ENCODE data around the gene STK32B.
A peak's percentile ranks its signal among the peaks of the same experiment; 100 is the strongest.

Gene STK32B

DNA sequence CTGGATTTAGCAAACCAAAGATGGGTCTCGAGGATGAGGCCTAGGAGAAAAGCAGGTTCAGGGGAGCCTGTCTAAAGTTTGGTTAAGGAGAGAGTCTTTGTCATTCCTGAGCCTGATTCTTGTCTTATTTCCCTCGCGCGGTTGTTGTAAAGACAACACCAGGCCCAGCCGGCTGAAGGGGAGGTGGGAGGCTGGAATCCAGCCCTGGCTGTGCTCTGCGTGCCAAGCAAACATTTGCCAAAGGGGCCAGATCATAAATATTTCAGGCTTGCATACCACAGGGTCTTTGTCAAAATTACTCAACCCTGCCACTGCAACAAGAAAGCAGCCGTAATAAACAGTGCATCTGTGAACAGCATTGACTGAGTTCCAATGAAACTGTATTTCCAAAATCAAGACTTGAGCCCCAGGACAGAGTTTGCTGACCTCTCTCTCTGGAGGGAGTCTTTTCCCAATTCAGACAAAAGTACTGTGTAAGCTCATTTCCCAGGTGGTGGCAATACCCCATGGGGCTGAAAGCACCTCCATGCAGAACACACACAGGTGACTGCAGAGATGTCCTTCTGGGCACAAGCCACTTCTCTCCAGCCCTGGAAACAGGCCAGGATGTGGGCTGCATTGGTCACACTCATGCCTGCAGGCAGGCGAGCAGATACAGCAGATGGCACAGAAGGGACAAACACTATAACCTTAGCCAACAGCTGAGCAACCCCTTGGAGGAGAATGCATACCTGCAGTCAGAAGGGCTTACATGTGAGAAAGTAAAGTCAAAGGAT lies 320.3 kb downstream of the STK32B start:
- DNase-seq, result no peak

GRCh38 chr4:5372198-5372597 lies 320.9 kb downstream of the STK32B start:
- DNase-seq, result no peak

DNA sequence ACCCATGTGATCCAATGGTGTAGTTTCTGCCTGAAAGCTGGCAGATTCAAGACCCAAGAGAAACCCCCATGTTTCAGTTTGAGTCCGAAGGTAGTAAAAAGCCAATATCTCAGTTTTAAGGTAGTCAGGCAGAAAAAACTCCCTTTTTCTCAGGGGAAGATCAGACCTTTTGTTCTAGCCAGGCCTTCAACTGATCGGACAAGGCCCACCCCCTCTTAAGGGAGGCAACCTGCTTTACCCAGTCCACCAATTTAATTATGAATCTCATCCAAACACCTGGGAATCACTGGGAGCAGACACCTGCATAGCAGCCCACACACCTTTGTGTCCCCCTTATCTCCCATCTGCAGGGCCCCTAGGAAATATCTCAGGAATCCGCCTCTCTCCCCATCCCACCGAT lies 322.0 kb downstream of the STK32B start:
- no peak for DNase-seq

- no peak for DNase-seq
Measured at GRCh38 chr4:5374592-5374991, 323.3 kb downstream of the STK32B start.

- DNase-seq, result no peak
Measured at GRCh38 chr4:5374994-5375393, 323.7 kb downstream of the STK32B start.

DNA sequence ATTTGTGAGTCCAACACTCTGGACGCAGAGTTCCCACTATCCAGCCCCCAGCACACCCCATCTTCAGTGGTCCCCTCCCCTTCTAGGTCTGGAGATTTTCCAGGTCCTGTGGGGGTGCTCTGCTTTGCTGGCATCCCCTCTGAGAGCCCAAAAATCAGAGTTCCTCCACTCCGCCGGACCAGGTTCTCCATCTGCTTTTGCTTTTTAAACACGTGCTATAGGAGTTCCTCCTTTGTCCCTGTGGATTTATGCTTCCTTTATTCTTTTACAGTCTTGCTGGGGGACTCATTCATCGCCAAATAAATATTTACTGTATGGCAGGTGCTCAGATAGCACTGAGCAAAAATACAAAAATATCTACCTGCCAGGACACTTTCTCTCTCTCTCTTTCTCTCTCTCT lies 324.7 kb downstream of the STK32B start:
- no peak for DNase-seq

GRCh38 chr4:5378002-5378401 lies 326.7 kb downstream of the STK32B start:
- no peak for DNase-seq

DNA sequence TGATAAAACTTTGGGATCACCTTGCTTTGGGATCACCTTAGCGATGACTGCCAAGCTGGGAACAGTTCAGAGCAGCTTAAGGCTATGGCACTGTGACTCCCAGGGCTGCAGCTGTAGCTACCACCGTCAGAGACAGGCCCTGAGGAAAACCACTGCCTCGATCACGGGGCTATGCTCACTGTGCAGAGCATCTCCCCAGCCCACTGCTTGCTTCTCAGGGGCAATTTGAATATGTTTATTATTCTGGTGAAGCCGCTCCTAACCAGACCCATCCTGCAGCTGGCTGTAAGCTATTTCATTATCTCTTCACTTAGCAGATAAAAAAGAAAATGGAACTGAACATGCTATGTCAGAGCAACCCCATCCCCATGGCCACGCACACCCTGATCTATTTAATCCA lies 328.6 kb downstream of the STK32B start:
- no peak for DNase-seq

GRCh38 chr4:5381961-5382441 lies 330.7 kb downstream of the STK32B start:
- no peak for DNase-seq

GRCh38 chr4:5383191-5383980 lies 332.1 kb downstream of the STK32B start:
- no peak for DNase-seq

GRCh38 chr4:5385741-5386311 lies 334.5 kb downstream of the STK32B start:
- no peak for DNase-seq

DNA sequence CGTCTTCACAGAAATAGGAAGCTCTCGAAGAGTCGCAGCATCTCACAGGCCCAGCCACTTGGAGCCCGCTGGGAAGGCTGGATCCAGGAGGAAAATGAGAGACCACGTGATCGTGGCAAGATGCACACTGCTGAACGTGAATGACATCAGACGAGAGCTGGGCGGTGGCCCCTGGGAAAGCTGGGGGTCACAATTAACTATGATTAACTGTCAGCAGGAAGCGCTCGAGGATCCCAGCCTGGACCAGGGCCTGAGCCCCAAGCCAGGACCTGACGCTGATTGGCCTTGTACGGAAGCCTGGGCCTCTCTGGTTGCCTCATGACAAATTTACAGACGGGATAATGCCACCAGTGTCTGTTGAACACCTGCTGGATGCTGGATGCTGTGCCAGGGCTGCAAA lies 335.6 kb downstream of the STK32B start:
- DNase-seq, result no peak

GRCh38 chr4:5387457-5387856 lies 336.2 kb downstream of the STK32B start:
- no peak for DNase-seq

DNA sequence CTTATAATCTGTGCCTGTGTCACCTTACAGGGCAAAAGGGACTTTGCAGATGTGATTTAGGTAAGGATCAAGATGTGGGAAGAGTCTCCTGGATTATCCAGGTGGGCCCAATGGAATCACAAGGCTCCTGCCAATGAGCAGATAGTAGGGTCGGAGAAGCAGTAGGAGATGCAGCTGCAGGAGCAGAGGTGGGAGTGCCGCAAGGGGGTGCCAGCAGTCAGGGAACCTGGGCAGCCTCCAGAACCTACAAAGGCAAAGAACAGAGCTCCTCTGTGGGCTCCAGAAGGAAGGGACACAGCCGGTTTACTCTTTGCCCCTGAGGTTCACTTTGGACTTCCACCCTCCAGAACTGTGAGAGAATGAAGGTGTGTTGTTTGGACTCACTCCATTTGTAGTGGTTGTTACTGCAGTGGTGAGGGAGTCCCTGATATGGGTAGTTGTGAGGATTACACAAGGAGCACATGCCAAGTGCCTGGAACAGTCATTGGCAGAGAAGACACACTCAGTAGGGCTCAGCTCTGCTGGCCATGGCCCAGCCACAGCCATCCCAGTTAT lies 338.6 kb downstream of the STK32B start:
- DNase-seq, result no peak

DNA sequence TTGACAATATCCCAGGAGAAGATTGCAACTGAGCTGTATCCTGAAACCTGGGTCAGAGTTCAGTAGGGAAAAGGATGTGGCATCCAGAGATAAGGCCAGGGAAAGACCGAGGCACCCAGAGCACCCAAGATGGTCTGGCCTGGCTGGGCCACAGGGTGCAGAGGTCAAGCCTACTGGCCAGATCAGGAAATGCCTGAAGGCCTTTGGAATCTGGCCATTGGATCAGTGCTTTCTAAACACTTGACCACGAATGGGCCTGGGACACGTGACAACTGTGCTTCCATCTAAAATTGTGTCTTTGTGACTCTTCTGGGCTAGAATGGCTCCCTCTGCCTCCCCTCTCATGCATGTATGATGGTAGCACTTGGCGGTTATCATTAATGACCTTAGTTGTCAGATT lies 340.2 kb downstream of the STK32B start:
- no peak for DNase-seq

DNA sequence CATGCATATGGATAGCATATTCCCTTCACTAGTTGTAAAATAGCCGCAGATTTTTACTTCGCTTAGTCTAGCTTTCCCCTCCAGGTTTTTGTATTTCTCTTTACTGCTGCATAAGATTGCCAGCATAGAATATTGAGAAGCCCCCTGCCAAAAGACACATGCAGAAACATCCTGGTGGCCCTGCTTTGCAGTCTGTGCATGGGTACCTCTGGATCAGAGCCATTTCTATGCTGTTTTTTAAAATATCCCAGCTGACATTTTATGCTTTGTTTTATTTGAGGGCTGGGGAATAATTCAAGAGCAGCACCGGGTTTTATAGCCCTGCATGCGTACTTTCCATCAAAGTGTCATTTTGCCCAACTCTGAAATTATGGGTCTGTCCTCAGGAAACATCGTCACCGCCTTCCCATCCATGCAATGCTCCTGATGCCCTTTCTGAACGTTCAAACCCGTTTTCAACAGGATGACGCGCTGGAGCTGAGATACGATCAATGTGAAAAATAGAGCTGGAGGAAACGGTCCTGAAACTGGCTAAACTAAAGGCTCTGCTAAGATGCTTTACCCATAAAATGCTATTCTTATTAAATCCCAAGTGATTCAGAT lies 342.7 kb downstream of the STK32B start:
- DNase-seq, result no peak

- no peak for DNase-seq
Measured at GRCh38 chr4:5395781-5396180, 344.5 kb downstream of the STK32B start.

GRCh38 chr4:5398056-5398455 lies 346.8 kb downstream of the STK32B start:
- DNase-seq, result no peak

DNA sequence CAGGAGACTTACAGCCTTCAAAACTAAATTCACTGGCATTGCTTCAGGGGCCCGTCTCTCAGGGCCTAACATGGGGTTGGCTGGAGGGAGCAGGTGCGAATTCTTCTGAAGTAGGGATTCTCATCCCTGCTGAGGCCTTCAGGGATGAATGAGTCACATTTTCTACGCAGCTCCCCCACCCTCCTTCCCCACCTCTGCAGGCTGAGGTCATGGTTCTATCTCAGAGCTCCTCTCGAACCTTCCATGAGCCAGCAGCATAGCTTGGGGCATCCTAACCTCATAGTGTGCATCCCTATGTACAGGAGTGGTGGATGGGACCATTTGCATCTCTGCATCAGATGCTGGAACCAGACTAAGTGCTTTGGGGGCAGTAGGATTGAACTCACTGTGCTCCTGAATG lies 347.8 kb downstream of the STK32B start:
- no peak for DNase-seq

GRCh38 chr4:5399790-5400421 lies 348.6 kb downstream of the STK32B start:
- DNase-seq, result peak in 2 of 3 donors; percentile 7 to 17

DNA sequence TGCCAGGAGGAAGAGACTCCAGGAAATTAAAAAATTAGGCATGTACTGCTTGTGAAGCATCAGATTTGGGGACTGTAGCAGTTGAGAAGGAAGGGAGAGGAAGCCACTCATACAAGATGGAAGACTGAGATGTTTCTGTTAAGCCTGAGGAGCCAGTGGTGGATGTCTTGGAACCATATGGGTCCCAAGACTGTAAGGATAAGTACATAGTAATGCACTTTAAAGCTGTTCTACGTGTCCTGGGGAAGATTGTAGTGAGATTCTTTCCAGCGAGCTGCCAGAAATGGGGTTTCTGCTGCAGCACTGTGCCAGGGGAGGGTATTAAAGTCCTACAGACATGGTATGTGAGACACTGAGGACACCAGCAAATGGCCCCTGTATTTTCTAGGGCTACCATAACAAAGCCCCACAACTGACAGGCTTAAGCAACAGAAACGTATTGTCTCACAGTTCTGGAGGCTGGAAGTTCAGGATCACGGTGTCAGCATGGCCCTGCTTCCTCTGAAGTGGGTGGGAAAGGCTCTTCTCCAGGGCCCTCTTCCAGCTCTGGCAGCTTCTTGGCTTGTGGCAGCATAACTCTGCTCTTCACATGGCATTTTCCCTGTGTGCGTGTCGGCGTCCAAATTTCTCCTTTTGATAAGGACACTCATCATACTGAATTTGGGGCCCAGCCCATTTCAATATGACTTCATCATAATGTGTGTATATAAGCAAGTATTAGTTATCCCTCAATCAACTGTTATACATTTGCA lies 352.6 kb downstream of the STK32B start:
- no peak for DNase-seq

DNA sequence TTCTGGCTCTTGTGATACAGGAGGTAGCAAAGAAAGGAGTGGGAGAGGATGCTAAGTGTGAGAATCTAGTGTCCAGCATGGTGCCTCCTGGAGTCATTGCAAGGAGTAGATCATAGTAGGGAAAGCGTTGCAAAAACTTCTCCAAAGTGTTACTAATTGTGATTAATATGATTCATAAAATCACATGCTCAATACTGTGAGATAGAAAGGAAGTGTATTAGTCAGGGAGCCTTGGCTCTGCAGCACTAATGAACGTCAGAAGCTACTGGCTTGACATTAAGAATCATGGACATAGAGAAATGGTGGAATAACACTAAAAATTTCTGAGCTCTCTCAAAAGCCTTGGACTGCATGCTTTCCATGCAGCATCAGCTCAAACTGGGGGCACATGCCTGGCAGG lies 358.0 kb downstream of the STK32B start:
- DNase-seq, result no peak
